IMR-90 (cell line): ENCODE measurements around the gene NRN1. TPM values are rescaled to one million over a fixed set of nuclear protein-coding genes. Genes with fewer than 3 reads are reported as not detected.

Experiments
- ATAC-seq: fragments of 200-7000 bp; cut with Tn5 transposase; 2 replicates; pipeline ENCODE4 v1.9.1; 2020; ENCODE audit warnings: low read depth, mild to moderate bottlenecking, moderate library complexity
- BruUV-seq: library from RNA; stranded (reverse); fragments of 400-500 nt; replicated peaks from 2 replicates; lab custom pipeline; 2021; lab: Mats Ljungman, UMichigan
- CTCF ChIA-PET: fragments of 300-600 bp; formaldehyde crosslinking; extraction: SDS; loops from one replicate; lab custom pipeline; 2021; ENCODE audit warnings: antibody characterized with exemption; lab: Yijun Ruan, JAX
- POLR2A ChIA-PET: fragments of 300-600 bp; sonication (Branson Sonifier 250); formaldehyde crosslinking; loops from one replicate; lab custom pipeline; 2022; ENCODE audit warnings: antibody characterized with exemption; ENCODE audit not compliant: unreplicated experiment; lab: Charles Lee
- DNase-seq: peaks from one replicate; pipeline ENCODE4 v3.0.0; 2013
- H2AFZ ChIP-seq: replicated peaks from 2 replicates; pipeline ENCODE3; 2013; ENCODE audit warnings: low read length, mild to moderate bottlenecking; ENCODE audit not compliant: poor library complexity
- H2AK5ac ChIP-seq: 2 replicates; pipeline ENCODE4 v1.6.1; 2013; ENCODE audit warnings: low read depth, low read length, inconsistent platforms
- H2AK9ac ChIP-seq: replicated peaks from 2 replicates; pipeline ENCODE3; 2013; ENCODE audit warnings: mild to moderate bottlenecking, low read depth, low read length, moderate library complexity; ENCODE audit not compliant: poor library complexity
- H2BK120ac ChIP-seq: 2 replicates; pipeline ENCODE4 v1.6.1; 2013; ENCODE audit warnings: low read depth, low read length, inconsistent platforms
- H2BK15ac ChIP-seq: 3 replicates; pipeline ENCODE4 v1.6.1; 2013; ENCODE audit warnings: low read depth, low read length, inconsistent platforms
- H2BK20ac ChIP-seq: 2 replicates; pipeline ENCODE4 v1.6.1; 2013; ENCODE audit warnings: low read depth, mild to moderate bottlenecking, inconsistent platforms, low read length, moderate library complexity
- H2BK5ac ChIP-seq: 2 replicates; pipeline ENCODE4 v1.6.1; 2013; ENCODE audit warnings: mild to moderate bottlenecking, low read depth, low read length, inconsistent platforms; ENCODE audit not compliant: poor library complexity, severe bottlenecking
- H3K14ac ChIP-seq: replicated peaks from 2 replicates; pipeline ENCODE4 v1.6.1; 2013; ENCODE audit warnings: low read depth, low read length, inconsistent platforms
- H3K18ac ChIP-seq: 2 replicates; pipeline ENCODE4 v1.6.1; 2013; ENCODE audit warnings: low read depth, low read length, control low read depth
- H3K23ac ChIP-seq: 2 replicates; pipeline ENCODE4 v1.6.1; 2013; ENCODE audit warnings: low read depth, low read length, inconsistent platforms
- H3K27ac ChIP-seq: 2 replicates; pipeline ENCODE4 v1.5.1; 2013; ENCODE audit warnings: mild to moderate bottlenecking, control low read depth, low read length; ENCODE audit not compliant: insufficient read depth
- H3K27me3 ChIP-seq: 2 replicates; pipeline ENCODE4 v1.6.1; 2013; ENCODE audit warnings: low read length; ENCODE audit not compliant: control insufficient read depth, insufficient read depth
- H3K36me3 ChIP-seq: 2 replicates; pipeline ENCODE4 v1.6.1; 2013; ENCODE audit warnings: low read length, mixed read lengths; ENCODE audit not compliant: control insufficient read depth, insufficient read depth
- H3K4ac ChIP-seq: 2 replicates; pipeline ENCODE4 v1.6.1; 2013; ENCODE audit warnings: low read depth, low read length, inconsistent platforms
- H3K4me1 ChIP-seq: 2 replicates; pipeline ENCODE4 v1.6.1; 2013; ENCODE audit warnings: low read length, mixed read lengths; ENCODE audit not compliant: control insufficient read depth, insufficient read depth
- H3K4me2 ChIP-seq: 2 replicates; pipeline ENCODE4 v1.6.1; 2013; ENCODE audit warnings: low read depth, mild to moderate bottlenecking, control low read depth, low read length, moderate library complexity
- H3K4me3 ChIP-seq: 2 replicates; pipeline ENCODE4 v1.5.1; 2013; ENCODE audit warnings: low read depth, mild to moderate bottlenecking, control low read depth, low read length, moderate library complexity; ENCODE audit not compliant: insufficient read depth
- H3K56ac ChIP-seq: 2 replicates; pipeline ENCODE4 v1.6.1; 2013; ENCODE audit warnings: low read length, inconsistent platforms; ENCODE audit not compliant: insufficient read depth; ENCODE audit errors: extremely low read depth
- H3K79me1 ChIP-seq, 2 experiments: 2 replicates each; pipeline ENCODE4 v1.6.1; 2013; ENCODE audit warnings: low read length in 2 of 2, inconsistent platforms in 1 of 2, low read depth in 1 of 2
- H3K9ac ChIP-seq: 2 replicates; pipeline ENCODE4 v1.6.1; 2013; ENCODE audit warnings: low read depth, low read length, control low read depth
- H3K9me1 ChIP-seq: 2 replicates; pipeline ENCODE4 v1.6.1; 2013; ENCODE audit warnings: low read length, inconsistent platforms; ENCODE audit not compliant: insufficient read depth
- H3K9me3 ChIP-seq: 2 replicates; pipeline ENCODE4 v1.6.1; 2013; ENCODE audit warnings: low read length; ENCODE audit not compliant: control insufficient read depth, insufficient read depth
- H4K20me1 ChIP-seq: 2 replicates; pipeline ENCODE4 v1.6.1; 2013; ENCODE audit warnings: low read length, inconsistent platforms; ENCODE audit not compliant: insufficient read depth
- H4K5ac ChIP-seq: 2 replicates; pipeline ENCODE4 v1.6.1; 2013; ENCODE audit warnings: mild to moderate bottlenecking, low read depth, low read length, control low read depth
- H4K8ac ChIP-seq, 2 experiments: 2 replicates each; pipeline ENCODE4 v1.6.1; 2013; ENCODE audit warnings: low read depth in 2 of 2, low read length in 2 of 2, control low read depth in 1 of 2, inconsistent platforms in 1 of 2
- H4K91ac ChIP-seq: 2 replicates; pipeline ENCODE4 v1.6.1; 2013; ENCODE audit warnings: low read depth, low read length, inconsistent platforms; ENCODE audit not compliant: insufficient read depth
- BHLHE40 ChIP-seq: fragments of 150-350 bp; IDR thresholded peaks from 2 replicates; pipeline ENCODE4 v1.6.1; 2016; ENCODE audit warnings: mild to moderate bottlenecking, low read depth, low read length
- CHD1 ChIP-seq: IDR thresholded peaks from 2 replicates; pipeline ENCODE4 v1.6.1; 2012; ENCODE audit warnings: low read depth, low read length, improper control_type of control experiment
- CTCF ChIP-seq: conservative IDR thresholded peaks from 2 replicates; pipeline ENCODE4 v1.5.1; 2012; ENCODE audit warnings: mild to moderate bottlenecking, low read depth, low read length, improper control_type of control experiment
- FOS ChIP-seq: fragments of 150-350 bp; IDR thresholded peaks from 2 replicates; pipeline ENCODE4 v1.6.1; 2016; ENCODE audit warnings: low read depth, low read length
- MAZ ChIP-seq: IDR thresholded peaks from 2 replicates; pipeline ENCODE4 v1.6.1; 2012; ENCODE audit warnings: low read depth, mild to moderate bottlenecking, low read length, improper control_type of control experiment, moderate library complexity, borderline replicate concordance
- MXI1 ChIP-seq: IDR thresholded peaks from 2 replicates; pipeline ENCODE4 v1.6.1; 2012; ENCODE audit warnings: low read depth, mild to moderate bottlenecking, low read length, moderate library complexity, borderline replicate concordance
- POLR2A ChIP-seq: IDR thresholded peaks from 2 replicates; pipeline ENCODE4 v1.6.1; 2012; ENCODE audit warnings: mild to moderate bottlenecking, low read depth, low read length
- RAD21 ChIP-seq: IDR thresholded peaks from 2 replicates; pipeline ENCODE4 v1.6.1; 2012; ENCODE audit warnings: low read length, improper control_type of control experiment
- RFX5 ChIP-seq: IDR thresholded peaks from 2 replicates; pipeline ENCODE4 v1.8.0; 2012; ENCODE audit warnings: low read depth, mild to moderate bottlenecking, low read length, moderate library complexity
- SMC3 ChIP-seq: fragments of 150-350 bp; IDR thresholded peaks from 2 replicates; pipeline ENCODE4 v1.6.1; 2016; ENCODE audit warnings: low read depth, mild to moderate bottlenecking, antibody characterized with exemption, low read length, moderate library complexity
- WGBS, 2 experiments: methylation state at CpG; one replicate each; pipeline versions ENCODE4 v1.1.5 to v1.1.7; 2013; ENCODE audit warnings: missing lambda C conversion rate in 2 of 2; ENCODE audit not compliant: insufficient read length in 1 of 2; ENCODE audit errors: extremely low coverage in 2 of 2; 5-methylcytosine and 5-hydroxymethylcytosine counted together
- dilution Hi-C: fragments of 300-500 bp; cut with HindIII; formaldehyde crosslinking; loops from one replicate; pipeline ENCODE4 v1.14.3; 2018; ENCODE audit warnings: low sequenced_read_pairs; ENCODE audit not compliant: unreplicated experiment
- in situ Hi-C: fragments of 300-500 bp; cut with MboI; formaldehyde crosslinking; loops from 3 replicates; pipeline ENCODE4 v1.14.3; 2019; ENCODE audit warnings: low sequenced_read_pairs, inconsistent platforms, mixed read lengths
- intact Hi-C: fragments of 100-400 bp; cut with micrococcal nuclease; formaldehyde crosslinking; loops from 2 replicates; pipeline ENCODE4 v1.10.0; 2022
- polyA plus RNA-seq, 3 experiments: library from polyadenylated mRNA; depleted of rRNA; stranded (reverse); fragments of >200 nt; gene quantifications; 2 replicates each; pipeline ENCODE4 v1.2.3, GENCODE V29; 2012; ENCODE audit warnings: low replicate concordance in 1 of 3
- total RNA-seq: library from RNA; depleted of rRNA; stranded (reverse); fragments of >200 nt; gene quantifications from 2 replicates; pipeline ENCODE4 v1.2.3, GENCODE V29; 2012
- TF ChIP-seq, protein P1 (sequence below): fragments of 150-350 bp; IDR thresholded peaks from 2 replicates; pipeline ENCODE4 v1.6.1; 2016; ENCODE audit warnings: low read depth, mild to moderate bottlenecking, low read length, moderate library complexity, borderline replicate concordance

Gene NRN1
- total and polyA plus RNA-seq, 2 of the 4 experiments (the other 2 are of a cell fraction) = not detected

- TF ChIP-seq CTCF = no peak
- no peak for TF ChIP-seq FOS
- TF ChIP-seq CHD1 = no peak
- no peak for TF ChIP-seq POLR2A
Observed at GRCh38 chr6:6006428-6007365, at the start of gene NRN1 (continued).

DNA sequence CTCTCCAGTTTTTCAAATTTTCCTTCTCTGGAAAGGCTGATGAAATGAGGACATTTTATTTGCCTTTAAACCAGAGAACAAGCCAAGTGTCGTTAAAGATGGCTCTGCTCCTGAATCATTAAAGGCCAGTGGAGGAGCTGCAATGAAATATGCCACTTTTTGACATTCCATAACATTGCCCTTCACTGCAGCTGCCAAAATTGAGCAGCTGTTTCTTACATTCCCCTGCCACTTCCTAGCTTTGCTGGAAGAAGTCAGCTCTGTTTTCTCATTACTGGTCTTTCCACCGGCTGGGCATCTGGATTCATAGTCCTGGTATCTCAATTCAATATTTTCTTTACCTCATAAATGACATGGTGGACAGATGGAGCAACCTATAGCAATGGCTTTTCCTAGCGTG is 45.5 kb upstream of the NRN1 start:
- H3K27me3 ChIP-seq = no peaks in the 10 kb centered on the region
- in situ Hi-C loops = no loop called here
- no peak overlapping the region for H4K8ac ChIP-seq
- H2AK5ac ChIP-seq = no peak overlapping the region
- no peak overlapping the region for H2BK15ac ChIP-seq
- no peak overlapping the region for H4K91ac ChIP-seq
- no peak overlapping the region for H2AFZ ChIP-seq
- no peak overlapping the region for H2BK120ac ChIP-seq
- H3K4me1 ChIP-seq = no peaks in the 10 kb centered on the region
- ChIA-PET CTCF (no interaction called here), POLR2A (no interaction called here)
- no peak for ATAC-seq
- H2BK5ac ChIP-seq = no peak overlapping the region
- H3K36me3 ChIP-seq = no peaks in the 10 kb centered on the region
- no peak overlapping the region for H3K4me3 ChIP-seq
- H4K5ac ChIP-seq = no peak overlapping the region
- no peaks in the 10 kb centered on the region for H3K79me1 ChIP-seq
- H3K4me2 ChIP-seq = no peak overlapping the region
- TF ChIP-seq BHLHE40 = no peak
- TF ChIP-seq SMC3 = no peak
- TF ChIP-seq, protein P1, sequence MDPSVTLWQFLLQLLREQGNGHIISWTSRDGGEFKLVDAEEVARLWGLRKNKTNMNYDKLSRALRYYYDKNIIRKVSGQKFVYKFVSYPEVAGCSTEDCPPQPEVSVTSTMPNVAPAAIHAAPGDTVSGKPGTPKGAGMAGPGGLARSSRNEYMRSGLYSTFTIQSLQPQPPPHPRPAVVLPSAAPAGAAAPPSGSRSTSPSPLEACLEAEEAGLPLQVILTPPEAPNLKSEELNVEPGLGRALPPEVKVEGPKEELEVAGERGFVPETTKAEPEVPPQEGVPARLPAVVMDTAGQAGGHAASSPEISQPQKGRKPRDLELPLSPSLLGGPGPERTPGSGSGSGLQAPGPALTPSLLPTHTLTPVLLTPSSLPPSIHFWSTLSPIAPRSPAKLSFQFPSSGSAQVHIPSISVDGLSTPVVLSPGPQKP = no peak
- no peak for TF ChIP-seq FOS
- TF ChIP-seq RAD21 = no peak
- no peak for TF ChIP-seq POLR2A
- TF ChIP-seq MXI1 = no peak
- TF ChIP-seq MAZ = no peak
- TF ChIP-seq RFX5 = no peak
- H4K20me1 ChIP-seq = no peaks in the 10 kb centered on the region
- no peak overlapping the region for H3K4ac ChIP-seq
- dilution Hi-C loops = no loop called here
- DNase-seq = no peak
- peaks cover 14% of the 10 kb centered on the region for H3K9me3 ChIP-seq
- H3K18ac ChIP-seq = no peak overlapping the region
- no peak overlapping the region for H3K27ac ChIP-seq
- no peaks in the 10 kb centered on the region for H3K9me1 ChIP-seq
- WGBS, 2 experiments = no CpG with 5 or more reads among the region's 3 CpGs
- no TSS peak for BruUV-seq
- H3K9ac ChIP-seq = no peak overlapping the region
- intact Hi-C loops = no loop called here
- no peak overlapping the region for H3K56ac ChIP-seq
- no peak overlapping the region for H3K23ac ChIP-seq
- H2AK9ac ChIP-seq = no peak overlapping the region
- no peak overlapping the region for H2BK20ac ChIP-seq
- H3K14ac ChIP-seq = no peak overlapping the region
